ENCODE results near the gene PARD6A.

- TF ChIP-seq ZNF20 (CRISPR knock-in tag; IDR thresholded peaks at IDR 0.05) (no peak), GATAD2A (CRISPR knock-in tag; IDR thresholded peaks at IDR 0.05) (no peak), ARNT2 (CRISPR knock-in tag; IDR thresholded peaks at IDR 0.05; ENCODE audit: low read depth) (no peak), CREB1 (IDR thresholded peaks at IDR 0.05) (no peak), CREB1 (CRISPR knock-in tag; IDR thresholded peaks at IDR 0.05) (no peak), EZH2 (conservative IDR thresholded peaks at IDR 0.05; ENCODE audit: low read depth, low read length) (no peak), PHF21A (CRISPR knock-in tag; IDR thresholded peaks at IDR 0.05) (no peak), ZNF710 (CRISPR knock-in tag; IDR thresholded peaks at IDR 0.05; ENCODE audit: borderline replicate concordance) (no peak), YY1 (IDR thresholded peaks at IDR 0.05; ENCODE audit: insufficient read depth, insufficient replicate concordance, low read depth, low read length) (no peak), ATF3 (CRISPR knock-in tag; IDR thresholded peaks at IDR 0.05) (no peak), CTCF (CRISPR knock-in tag; IDR thresholded peaks at IDR 0.05) (no peak; the same call in 1 of the 2 replicates), ZNF619 (CRISPR knock-in tag; IDR thresholded peaks at IDR 0.05) (no peak)
Measured at GRCh38 chr16:67649494-67649931, 11.2 kb upstream of the PARD6A start.

All from HepG2 (cell line).